Measurements from ENCODE around the gene EEFSEC.

DNA sequence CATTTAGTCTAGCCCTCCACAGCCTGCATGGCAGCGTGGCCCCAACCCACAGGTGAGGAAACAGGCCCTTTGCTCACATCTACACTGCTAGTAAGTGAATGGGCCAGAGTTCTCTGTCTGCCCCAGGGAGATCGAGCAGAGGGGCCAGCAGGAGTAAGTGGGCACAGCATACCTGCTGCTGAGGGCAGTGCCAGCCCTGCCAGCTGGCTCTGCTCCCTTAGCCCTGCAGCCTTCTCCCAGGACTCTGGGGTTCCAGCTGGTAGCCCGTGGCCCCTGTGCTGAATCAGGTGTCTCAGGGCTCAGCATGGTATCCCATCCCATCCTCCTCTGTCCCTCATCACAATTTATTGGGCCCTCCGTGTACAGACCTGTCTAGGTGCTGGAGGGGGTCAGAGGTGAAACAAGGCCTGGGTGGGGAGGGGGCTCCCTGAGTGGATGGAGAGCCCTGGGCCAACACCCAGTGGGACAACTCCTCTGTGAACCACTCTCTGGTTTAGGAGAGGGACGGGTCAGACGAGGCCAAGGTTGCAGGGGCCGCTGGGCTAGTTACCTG is 211.6 kb downstream of the EEFSEC start:
- TF ChIP-seq CTCF (IDR thresholded peaks at IDR 0.05) (no peak), POLR2AphosphoS5 (IDR thresholded peaks at IDR 0.05) (no peak), EP300 (IDR thresholded peaks at IDR 0.05) (no peak)
